ENCODE results near the gene BLVRB. TPM values are rescaled to one million over a fixed set of nuclear protein-coding genes. Genes with fewer than 3 reads are reported as not detected.

Gene BLVRB
- total RNA-seq, 1 experiment from 2014 or later = 45.6 TPM

- H3K27me3 ChIP-seq (ENCODE audit: control insufficient read depth, insufficient read depth, low read length) = no peaks in the 10 kb centered on the region
- ChIA-PET CTCF (no interaction called here), POLR2A (no interaction called here)
- BruUV-seq (replicated peaks) = no TSS peak
- no peak for TF ChIP-seq TCF7L2 (IDR thresholded peaks at IDR 0.05; ENCODE audit: low read depth, low read length)
- no peak for TF ChIP-seq REST (IDR thresholded peaks at IDR 0.05; ENCODE audit: insufficient read depth in 1 of 2, low read depth in 2 of 2, low read length in 1 of 2)
- no peak for TF ChIP-seq POLR2AphosphoS5 (IDR thresholded peaks at IDR 0.05; ENCODE audit: low read depth, low read length)
- TF ChIP-seq, protein P1, sequence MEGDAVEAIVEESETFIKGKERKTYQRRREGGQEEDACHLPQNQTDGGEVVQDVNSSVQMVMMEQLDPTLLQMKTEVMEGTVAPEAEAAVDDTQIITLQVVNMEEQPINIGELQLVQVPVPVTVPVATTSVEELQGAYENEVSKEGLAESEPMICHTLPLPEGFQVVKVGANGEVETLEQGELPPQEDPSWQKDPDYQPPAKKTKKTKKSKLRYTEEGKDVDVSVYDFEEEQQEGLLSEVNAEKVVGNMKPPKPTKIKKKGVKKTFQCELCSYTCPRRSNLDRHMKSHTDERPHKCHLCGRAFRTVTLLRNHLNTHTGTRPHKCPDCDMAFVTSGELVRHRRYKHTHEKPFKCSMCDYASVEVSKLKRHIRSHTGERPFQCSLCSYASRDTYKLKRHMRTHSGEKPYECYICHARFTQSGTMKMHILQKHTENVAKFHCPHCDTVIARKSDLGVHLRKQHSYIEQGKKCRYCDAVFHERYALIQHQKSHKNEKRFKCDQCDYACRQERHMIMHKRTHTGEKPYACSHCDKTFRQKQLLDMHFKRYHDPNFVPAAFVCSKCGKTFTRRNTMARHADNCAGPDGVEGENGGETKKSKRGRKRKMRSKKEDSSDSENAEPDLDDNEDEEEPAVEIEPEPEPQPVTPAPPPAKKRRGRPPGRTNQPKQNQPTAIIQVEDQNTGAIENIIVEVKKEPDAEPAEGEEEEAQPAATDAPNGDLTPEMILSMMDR (IDR thresholded peaks at IDR 0.05) = no peak
- no peak for TF ChIP-seq SIN3A (IDR thresholded peaks at IDR 0.05; ENCODE audit: borderline replicate concordance, insufficient read depth, low read depth, low read length)
- intact Hi-C loops (cut with micrococcal nuclease; ENCODE audit: unreplicated experiment) = no loop called here
- DNase-seq (ENCODE audit: low read depth, low spot score) (no peak), ATAC-seq (no peak)
- no peak overlapping the region for H3K4me3 ChIP-seq (ENCODE audit: low read depth in 2 of 2, low read length in 2 of 2)
- in situ Hi-C loops (cut with HindIII; ENCODE audit: low pct_unique_long_range_greater_than_20kb, low sequenced_read_pairs) = no loop called here
- H3K4me1 ChIP-seq (ENCODE audit: control insufficient read depth, insufficient read depth, low read length) = no peaks in the 10 kb centered on the region
- no peaks in the 10 kb centered on the region for H3K36me3 ChIP-seq (ENCODE audit: control insufficient read depth, insufficient read depth, low read length)
- no peak overlapping the region for H3K27ac ChIP-seq (ENCODE audit: low read length)
- no peaks in the 10 kb centered on the region for H3K9me3 ChIP-seq (ENCODE audit: control insufficient read depth, insufficient read depth, low read depth, low read length)
Measured at GRCh38 chr19:40503320-40503695, 37.8 kb upstream of the BLVRB start.

DNA sequence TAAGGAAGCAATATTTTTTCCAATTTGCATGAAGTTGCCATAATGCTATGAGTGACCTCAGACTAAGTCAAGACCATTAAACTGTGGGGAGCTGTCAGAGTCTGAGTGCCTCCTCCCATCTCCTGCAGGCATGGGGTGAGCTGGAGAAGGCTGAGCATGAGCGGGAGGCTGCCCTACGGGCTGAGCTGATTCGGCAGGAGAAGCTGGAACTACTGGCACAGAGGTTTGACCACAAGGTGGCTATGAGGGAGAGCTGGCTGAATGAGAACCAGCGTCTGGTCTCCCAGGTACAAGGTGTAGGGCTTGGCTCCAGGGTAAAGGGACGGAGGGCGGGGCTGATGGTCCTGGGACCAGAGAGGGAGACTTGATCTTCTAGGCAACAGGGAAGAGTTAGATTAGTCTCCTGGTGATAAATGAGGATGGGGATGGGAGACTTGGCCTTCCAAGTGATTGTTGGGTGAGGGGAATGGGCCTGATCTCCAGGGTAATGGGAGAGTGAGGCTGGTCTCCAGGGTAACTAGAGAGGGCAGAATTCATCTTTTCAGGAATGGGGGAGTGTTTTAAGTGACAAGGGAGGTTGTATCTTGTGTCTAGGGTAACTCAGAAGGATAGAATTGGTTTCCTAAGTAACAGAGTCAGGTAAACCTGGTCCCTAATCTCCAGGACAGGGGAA, 37.2 kb upstream of the BLVRB start:
- intact Hi-C loops (cut with micrococcal nuclease; ENCODE audit: unreplicated experiment) = no loop called here
- in situ Hi-C loops (cut with HindIII; ENCODE audit: low pct_unique_long_range_greater_than_20kb, low sequenced_read_pairs) = no loop called here
- ChIA-PET POLR2A (no interaction called here), CTCF (interaction anchor here (0.7 kb wide), 1 partner anchor 15 kb away, joined by 3 read pairs; no protein-coding TSS in a partner anchor)
- ATAC-seq (0 out of 2 replicates have a peak, but pooled peaks have one; percentile 74), DNase-seq (ENCODE audit: low read depth, low spot score) (no peak)
- no peak for TF ChIP-seq REST (IDR thresholded peaks at IDR 0.05; ENCODE audit: insufficient read depth in 1 of 2, low read depth in 2 of 2, low read length in 1 of 2)
- no peak for TF ChIP-seq SIN3A (IDR thresholded peaks at IDR 0.05; ENCODE audit: borderline replicate concordance, insufficient read depth, low read depth, low read length)
- TF ChIP-seq, protein P1 (IDR thresholded peaks at IDR 0.05) = no peak; the same call in 1 of the 2 replicates
- no peak for TF ChIP-seq TCF7L2 (IDR thresholded peaks at IDR 0.05; ENCODE audit: low read depth, low read length)
- TF ChIP-seq POLR2AphosphoS5 (IDR thresholded peaks at IDR 0.05; ENCODE audit: low read depth, low read length) = no peak
- Histone ChIP-seq H3K9me3 (ENCODE audit: control insufficient read depth, insufficient read depth, low read depth, low read length) (no peaks in the 10 kb centered on the region), H3K36me3 (ENCODE audit: control insufficient read depth, insufficient read depth, low read length) (no peaks in the 10 kb centered on the region), H3K4me3 (ENCODE audit: low read depth in 2 of 2, low read length in 2 of 2) (no peak overlapping the region), H3K27ac (ENCODE audit: low read length) (no peak overlapping the region), H3K27me3 (ENCODE audit: control insufficient read depth, insufficient read depth, low read length) (no peaks in the 10 kb centered on the region), H3K4me1 (ENCODE audit: control insufficient read depth, insufficient read depth, low read length) (no peaks in the 10 kb centered on the region)
- no TSS peak for BruUV-seq (replicated peaks)
